Measurements from ENCODE around the gene RHOJ.

RHOJ gene

GRCh38 chr14:63182968-63183367 is 21.3 kb upstream of the RHOJ start:
- H3K4me3 ChIP-seq (ENCODE audit: low read depth, low read length): no peak overlapping the region
- DNase-seq (ENCODE audit: low read depth): no peak
- TF ChIP-seq MYC (IDR thresholded peaks at IDR 0.05; ENCODE audit: low read depth, low read length) (no peak), MAX (IDR thresholded peaks at IDR 0.05; ENCODE audit: low read depth, low read length) (no peak), POLR2A (IDR thresholded peaks at IDR 0.05; ENCODE audit: extremely low read depth, insufficient read length) (no peak), CTCF (IDR thresholded peaks at IDR 0.05; ENCODE audit: low read depth, low read length) (no peak)

GRCh38 chr14:63186453-63186852 is 17.8 kb upstream of the RHOJ start:
- no peak for DNase-seq (ENCODE audit: low read depth)
- TF ChIP-seq POLR2A (IDR thresholded peaks at IDR 0.05; ENCODE audit: extremely low read depth, insufficient read length) (no peak), MYC (IDR thresholded peaks at IDR 0.05; ENCODE audit: low read depth, low read length) (no peak), MAX (IDR thresholded peaks at IDR 0.05; ENCODE audit: low read depth, low read length) (no peak), CTCF (IDR thresholded peaks at IDR 0.05; ENCODE audit: low read depth, low read length) (no peak)
- H3K4me3 ChIP-seq (ENCODE audit: low read depth, low read length): no peak overlapping the region

GRCh38 chr14:63191211-63191610 is 13.0 kb upstream of the RHOJ start:
- no peak for DNase-seq (ENCODE audit: low read depth)
- TF ChIP-seq MYC (IDR thresholded peaks at IDR 0.05; ENCODE audit: low read depth, low read length): no peak
- TF ChIP-seq MAX (IDR thresholded peaks at IDR 0.05; ENCODE audit: low read depth, low read length): no peak
- TF ChIP-seq POLR2A (IDR thresholded peaks at IDR 0.05; ENCODE audit: extremely low read depth, insufficient read length): no peak
- no peak for TF ChIP-seq CTCF (IDR thresholded peaks at IDR 0.05; ENCODE audit: low read depth, low read length)
- H3K4me3 ChIP-seq (ENCODE audit: low read depth, low read length): no peak overlapping the region

GRCh38 chr14:63192085-63192484 is 12.2 kb upstream of the RHOJ start:
- TF ChIP-seq CTCF (IDR thresholded peaks at IDR 0.05; ENCODE audit: low read depth, low read length) (no peak), POLR2A (IDR thresholded peaks at IDR 0.05; ENCODE audit: extremely low read depth, insufficient read length) (no peak), MYC (IDR thresholded peaks at IDR 0.05; ENCODE audit: low read depth, low read length) (no peak), MAX (IDR thresholded peaks at IDR 0.05; ENCODE audit: low read depth, low read length) (no peak)
- no peak overlapping the region for H3K4me3 ChIP-seq (ENCODE audit: low read depth, low read length)
- no peak for DNase-seq (ENCODE audit: low read depth)

- no peak for DNase-seq (ENCODE audit: low read depth)
- no peak for TF ChIP-seq MAX (IDR thresholded peaks at IDR 0.05; ENCODE audit: low read depth, low read length)
- no peak for TF ChIP-seq CTCF (IDR thresholded peaks at IDR 0.05; ENCODE audit: low read depth, low read length)
- no peak for TF ChIP-seq POLR2A (IDR thresholded peaks at IDR 0.05; ENCODE audit: extremely low read depth, insufficient read length)
- no peak for TF ChIP-seq MYC (IDR thresholded peaks at IDR 0.05; ENCODE audit: low read depth, low read length)
- H3K4me3 ChIP-seq (ENCODE audit: low read depth, low read length): no peak overlapping the region
These were observed 11.0 kb upstream of the RHOJ start for GRCh38 chr14:63193236-63193635.
